ENCODE results near the gene SNRK.

SNRK gene

GRCh38 chr3:43309372-43310305 lies 23.3 kb downstream of the SNRK start:
- no peak for DNase-seq

GRCh38 chr3:43316783-43317460 lies 30.6 kb downstream of the SNRK start:
- DNase-seq, result no peak

GRCh38 chr3:43317461-43318316 lies 31.3 kb downstream of the SNRK start:
- no peak for DNase-seq

GRCh38 chr3:43319376-43319775 lies 33.0 kb downstream of the SNRK start:
- no peak for DNase-seq

GRCh38 chr3:43319794-43320193 lies 33.5 kb downstream of the SNRK start:
- DNase-seq, result no peak

- no peak for DNase-seq
Measured at GRCh38 chr3:43320288-43320687, 33.9 kb downstream of the SNRK start.

- no peak for DNase-seq
Measured at GRCh38 chr3:43323541-43323940, 37.2 kb downstream of the SNRK start.

GRCh38 chr3:43326891-43327581 lies 40.7 kb downstream of the SNRK start:
- DNase-seq, result no peak

- no peak for DNase-seq
Measured at GRCh38 chr3:43327582-43327979, 41.2 kb downstream of the SNRK start.

- DNase-seq, result no peak
Measured at GRCh38 chr3:43328653-43329052, 42.3 kb downstream of the SNRK start.

- no peak for DNase-seq
Measured at GRCh38 chr3:43330981-43331380, 44.6 kb downstream of the SNRK start.

- DNase-seq, result no peak
Measured at GRCh38 chr3:43331381-43331780, 45.0 kb downstream of the SNRK start.

GRCh38 chr3:43334976-43335375 lies 48.6 kb downstream of the SNRK start:
- DNase-seq, result no peak

GRCh38 chr3:43335799-43336198 lies 49.5 kb downstream of the SNRK start:
- DNase-seq, result no peak

- DNase-seq, result no peak
Measured at GRCh38 chr3:43338295-43338694, 52.0 kb downstream of the SNRK start.

- no peak for DNase-seq
Measured at GRCh38 chr3:43340403-43340802, 54.1 kb downstream of the SNRK start.

- DNase-seq, result no peak
Measured at GRCh38 chr3:43341788-43342187, 55.4 kb downstream of the SNRK start.

- no peak for DNase-seq
Measured at GRCh38 chr3:43343185-43343584, 56.8 kb downstream of the SNRK start.

- no peak for DNase-seq
Measured at GRCh38 chr3:43343815-43344214, 57.5 kb downstream of the SNRK start.

GRCh38 chr3:43344520-43344919 lies 58.2 kb downstream of the SNRK start:
- DNase-seq, result no peak

GRCh38 chr3:43345246-43345645 lies 58.9 kb downstream of the SNRK start:
- no peak for DNase-seq

GRCh38 chr3:43345877-43346276 lies 59.5 kb downstream of the SNRK start:
- no peak for DNase-seq

Data from stimulated activated CD4-positive, alpha-beta T cell treated with anti-CD3 and anti-CD28 coated beads, Interleukin-4, amount 100 ng/mL, for 1 hour (primary cell).